ENCODE measurements around the gene MPRIP.

GRCh38 chr17:17191346-17191792 lies 149.1 kb downstream of the MPRIP start:
- TF ChIP-seq CTCF (IDR thresholded peaks at IDR 0.05) (no peak), POLR2A (IDR thresholded peaks at IDR 0.05) (no peak), POLR2AphosphoS5 (IDR thresholded peaks at IDR 0.05) (no peak), EP300 (IDR thresholded peaks at IDR 0.05) (no peak)
